Esophagus muscularis mucosa (tissue), 4 donors: ENCODE data around the gene BACE2. TPM values are rescaled to one million over a fixed set of nuclear protein-coding genes. Genes with fewer than 3 reads are reported as not detected.

Source experiments
- DNase-seq: peaks from one replicate; pipeline ENCODE4 v3.0.0-alpha.2; 2017; ENCODE audit errors: extremely low spot score
- H3K27ac ChIP-seq, 4 donors: fragments of 200-600 bp; sonication (generic); replicated peaks in 1 of 4; 1 replicate in 3 of 4; 2 replicates in 1 of 4; pipeline ENCODE4 v1.5.1; 2016 to 2019; ENCODE audit warnings: mild to moderate bottlenecking in 1 of 4
- H3K27me3 ChIP-seq, 4 donors: fragments of 200-600 bp; sonication (generic); one replicate each; pipeline versions ENCODE4 v1.5.1 to v1.6.0; 2016 to 2019
- H3K36me3 ChIP-seq, 4 donors: fragments of 200-600 bp; sonication (generic); one replicate each; pipeline ENCODE4 v1.5.1; 2016 to 2019
- H3K4me1 ChIP-seq, 4 donors: fragments of 200-600 bp; sonication (generic); one replicate each; pipeline ENCODE4 v1.5.1; 2016 to 2019
- H3K4me3 ChIP-seq, 4 donors: fragments of 200-600 bp; sonication (generic); 1 replicate in 2 of 4; 2 replicates in 2 of 4; pipeline ENCODE4 v1.5.1; 2016 to 2019; ENCODE audit warnings: mild to moderate bottlenecking in 4 of 4, moderate library complexity in 1 of 4
- H3K9me3 ChIP-seq, 4 donors: fragments of 200-600 bp; sonication (generic); 1 replicate in 3 of 4; 2 replicates in 1 of 4; pipeline ENCODE4 v1.5.1; 2016 to 2019
- CTCF ChIP-seq, 3 experiments: fragments of 200-600 bp in 2 of 3; fragments of 450-650 bp in 1 of 3; sonication (generic) in 2 of 3; IDR thresholded peaks; one replicate each; pipeline ENCODE4 v1.5.1; 2017 to 2019; ENCODE audit warnings: antibody characterized with exemption in 3 of 3, mild to moderate bottlenecking in 2 of 3, moderate library complexity in 1 of 3
- EP300 ChIP-seq: sonication (generic); formaldehyde crosslinking; IDR thresholded peaks from one replicate; pipeline ENCODE4 v1.6.1; 2017; ENCODE audit warnings: antibody characterized with exemption
- POLR2A ChIP-seq: fragments of 450-650 bp; IDR thresholded peaks from one replicate; pipeline ENCODE4 v1.6.1; 2017; ENCODE audit warnings: antibody characterized with exemption, moderate library complexity, mild to moderate bottlenecking, low read depth
- POLR2AphosphoS5 ChIP-seq, 2 donors: sonication (generic); formaldehyde crosslinking; IDR thresholded peaks; one replicate each; pipeline ENCODE4 v1.6.1; 2017; ENCODE audit warnings: antibody characterized with exemption in 2 of 2
- WGBS: methylation state at CpG from one replicate; pipeline ENCODE4 v1.1.5; 2018; 5-methylcytosine and 5-hydroxymethylcytosine counted together
- intact Hi-C: fragments of 100-400 bp; cut with DNase I; formaldehyde crosslinking; loops from one replicate; pipeline ENCODE4 v1.15.1; 2023
- total RNA-seq, 4 donors: library from RNA; depleted of rRNA; stranded (reverse); fragments of >200 nt; gene quantifications; one replicate each; pipeline versions ENCODE4 v1.1.0 to v1.2.1, GENCODE V29; 2016

Gene BACE2
- total RNA-seq, 4 donors from 2014 or later, result 44.9 to 61.6 (median 58.2) TPM

- peak; percentile 57 for DNase-seq
- Histone ChIP-seq H3K27me3 (no peaks in the 10 kb centered on the region), H3K36me3 (peaks cover 20 to 95% (median 79%) of the 10 kb centered on the region in 4 donors), H3K27ac (peak overlapping the region in 3 of 4 donors; percentile 41 to 50 (median 47)), H3K4me1 (peaks cover 0 to 11% (median 0%) of the 10 kb centered on the region in 4 donors), H3K9me3 (no peaks in the 10 kb centered on the region), H3K4me3 (no peak overlapping the region)
- WGBS, result 81% methylated on average over 41 of the region's 44 CpGs
- TF ChIP-seq POLR2AphosphoS5 (IDR thresholded peaks at IDR 0.05), result peak; percentile 24 to 51
- no peak for TF ChIP-seq EP300
- intact Hi-C loops, result no loop called here
Measured at GRCh38 chr21:41247561-41248545, 79.9 kb downstream of the BACE2 start.

DNA sequence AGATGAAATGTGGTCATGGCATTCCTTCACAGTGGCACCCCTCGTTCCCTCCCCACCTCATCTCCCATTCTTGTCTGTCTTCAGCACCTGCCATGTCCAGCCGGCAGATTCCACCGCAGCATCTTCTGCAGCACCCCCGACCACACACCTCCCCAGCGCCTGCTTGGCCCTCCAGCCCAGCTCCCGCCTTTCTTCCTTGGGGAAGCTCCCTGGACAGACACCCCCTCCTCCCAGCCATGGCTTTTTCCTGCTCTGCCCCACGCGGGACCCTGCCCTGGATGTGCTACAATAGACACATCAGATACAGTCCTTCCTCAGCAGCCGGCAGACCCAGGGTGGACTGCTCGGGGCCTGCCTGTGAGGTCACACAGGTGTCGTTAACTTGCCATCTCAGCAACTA is 81.5 kb downstream of the BACE2 start:
- Histone ChIP-seq H3K4me1 (peaks cover 0 to 11% (median 0%) of the 10 kb centered on the region in 4 donors), H3K9me3 (peaks cover 0 to 11% (median 0%) of the 10 kb centered on the region in 4 donors), H3K4me3 (no peak overlapping the region), H3K36me3 (peaks cover 33 to 95% (median 86%) of the 10 kb centered on the region in 4 donors), H3K27ac (peak overlapping the region in 3 of 4 donors; percentile 4 to 50 (median 40)), H3K27me3 (no peaks in the 10 kb centered on the region)
- peak; percentile 81 for DNase-seq
- intact Hi-C loops, result no loop called here
- 90% methylated on average over 10 of the region's 11 CpGs for WGBS
- no peak for TF ChIP-seq EP300
- TF ChIP-seq POLR2A, result no peak
- TF ChIP-seq CTCF (IDR thresholded peaks at IDR 0.05), result no peak
- TF ChIP-seq POLR2AphosphoS5 (IDR thresholded peaks at IDR 0.05), result no peak

GRCh38 chr21:41250519-41250918 is 82.6 kb downstream of the BACE2 start:
- 72% methylated on average over 8 of the region's 8 CpGs for WGBS
- Histone ChIP-seq H3K4me1 (peaks cover 0 to 11% (median 0%) of the 10 kb centered on the region in 4 donors), H3K36me3 (peaks cover 36 to 95% (median 91%) of the 10 kb centered on the region in 4 donors), H3K27me3 (no peaks in the 10 kb centered on the region), H3K27ac (peak overlapping the region; percentile 4 to 50 (median 26)), H3K4me3 (no peak overlapping the region), H3K9me3 (peaks cover 0 to 11% (median 0%) of the 10 kb centered on the region in 4 donors)
- TF ChIP-seq POLR2AphosphoS5 (IDR thresholded peaks at IDR 0.05), result peak; percentile 16 to 65
- no peak for TF ChIP-seq CTCF (IDR thresholded peaks at IDR 0.05)
- no peak for TF ChIP-seq POLR2A
- intact Hi-C loops, result no loop called here
- DNase-seq, result peak; percentile 85

- H3K36me3 ChIP-seq, result peaks cover 36 to 94% (median 89%) of the 10 kb centered on the region in 4 donors
- 93% methylated on average over 12 of the region's 12 CpGs for WGBS
- peaks cover 0 to 11% (median 0%) of the 10 kb centered on the region in 4 donors for H3K4me1 ChIP-seq
- no peak overlapping the region for H3K4me3 ChIP-seq
- DNase-seq, result no peak
- TF ChIP-seq EP300 (no peak), POLR2A (no peak), CTCF (IDR thresholded peaks at IDR 0.05) (no peak), POLR2AphosphoS5 (IDR thresholded peaks at IDR 0.05) (no peak)
- intact Hi-C loops, result no loop called here
- H3K27me3 ChIP-seq, result no peaks in the 10 kb centered on the region
- H3K27ac ChIP-seq, result no peak overlapping the region
- peaks cover 0 to 11% (median 0%) of the 10 kb centered on the region in 4 donors for H3K9me3 ChIP-seq
Measured at GRCh38 chr21:41251961-41252642, 84.1 kb downstream of the BACE2 start.
